CD4-positive, alpha-beta T cell treated with Interleukin-4 for 1 hour (primary cell): Measurements from ENCODE around the gene MRPL42.
"Not testable (repeated sequence)": the region's sequence is repeated elsewhere in the genome, so short reads cannot be mapped to it uniquely, and the experiment has no call there.

Experiments
- DNase-seq, 2 donors: peaks; one replicate each; pipeline ENCODE4 v3.0.0-alpha.2; 2020 to 2022

Gene MRPL42

DNA sequence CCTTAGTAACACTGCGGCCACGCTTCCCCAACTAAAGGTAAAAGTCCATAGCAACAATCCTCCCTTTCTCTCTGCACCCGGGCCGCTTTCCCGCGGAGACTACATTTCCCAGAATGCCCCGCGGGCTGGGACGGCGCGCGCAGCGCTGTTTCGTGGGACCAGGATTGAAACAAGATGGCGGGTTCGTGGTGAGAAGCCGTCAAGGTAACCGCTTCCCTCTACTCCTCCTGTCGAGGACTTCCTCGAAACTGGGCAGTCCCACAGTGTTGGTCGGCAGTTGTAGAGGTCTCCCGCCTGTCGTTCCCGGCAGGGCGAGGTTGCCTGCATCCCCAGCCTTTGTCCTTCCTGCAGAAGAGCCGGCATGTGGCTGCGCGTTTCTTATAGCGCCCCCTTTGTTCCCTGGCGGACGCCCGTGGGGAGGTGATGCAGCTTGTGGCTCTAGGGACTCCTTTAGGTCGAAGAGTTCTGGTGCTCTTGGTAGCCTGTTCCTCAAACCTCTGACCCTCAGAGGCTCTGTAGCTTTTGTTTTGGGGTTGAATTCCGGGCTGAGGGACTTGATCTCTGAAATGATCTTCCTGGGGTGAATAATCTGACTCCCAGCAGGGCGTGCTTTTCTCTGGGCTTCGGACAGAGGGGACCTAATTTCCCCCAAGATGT, at the start of gene MRPL42:
Gene MRPL42, plus strand, starts transcription at position 164 of the 657 bp plus-strand sequence. CDS start 1,772 bp downstream, outside the sequence.
- DNase-seq = peak; percentile 92 to 95

DNA sequence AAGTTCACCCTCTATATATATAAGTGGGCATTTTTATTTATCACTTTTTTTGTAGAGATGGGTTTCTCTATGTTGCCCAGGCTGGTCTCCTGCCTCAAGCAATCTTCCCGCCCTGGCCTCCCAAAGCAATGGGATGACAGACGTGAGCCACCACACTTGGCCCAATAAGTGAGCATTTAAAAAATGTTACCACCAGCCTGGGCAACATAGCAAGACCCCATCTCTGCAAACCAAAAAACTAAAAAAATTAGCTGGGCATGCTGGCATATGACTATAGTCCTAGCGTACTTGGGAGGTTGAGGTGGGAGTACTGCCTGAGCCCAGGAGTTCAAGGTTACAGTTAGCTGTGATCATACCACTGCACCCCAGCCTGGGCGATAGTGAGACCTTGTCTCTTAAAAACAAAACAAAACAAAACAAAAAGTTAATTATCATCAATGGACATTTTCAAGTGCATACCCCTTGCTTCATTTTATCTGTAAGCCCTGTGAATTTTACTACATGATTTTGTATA, 49.3 kb upstream of the MRPL42 start:
- DNase-seq = no peak

DNA sequence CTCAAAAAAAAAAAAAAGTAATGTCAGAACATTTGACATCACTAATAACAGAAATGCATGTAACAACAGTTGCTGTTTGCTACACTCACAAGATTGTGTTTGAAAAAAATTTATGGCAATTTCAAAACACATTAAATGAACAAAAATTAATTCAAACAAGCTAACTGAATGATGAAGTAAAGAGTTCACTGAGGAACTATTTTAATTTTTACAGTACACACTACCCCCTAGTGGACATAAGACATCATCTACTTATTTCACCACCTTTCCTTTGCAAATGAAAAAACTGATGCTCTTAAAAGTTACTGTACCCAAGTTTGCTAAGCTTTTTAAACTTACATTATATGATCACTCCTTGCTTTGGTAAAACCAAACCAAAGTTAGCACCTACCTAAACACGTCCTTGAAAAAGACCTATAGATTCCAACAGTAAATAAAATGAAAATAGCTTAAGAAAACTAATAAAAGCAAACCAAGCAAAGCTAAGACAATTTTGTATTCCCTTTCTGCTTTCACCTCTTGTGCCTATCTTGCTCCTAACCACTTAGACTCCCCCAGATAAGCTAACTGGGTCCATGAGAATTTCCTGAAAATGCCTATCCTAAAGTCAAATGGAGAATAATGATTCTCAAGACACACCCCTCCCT, 47.8 kb upstream of the MRPL42 start:
- DNase-seq = peak in 1 of 2 donors; percentile 72

DNA sequence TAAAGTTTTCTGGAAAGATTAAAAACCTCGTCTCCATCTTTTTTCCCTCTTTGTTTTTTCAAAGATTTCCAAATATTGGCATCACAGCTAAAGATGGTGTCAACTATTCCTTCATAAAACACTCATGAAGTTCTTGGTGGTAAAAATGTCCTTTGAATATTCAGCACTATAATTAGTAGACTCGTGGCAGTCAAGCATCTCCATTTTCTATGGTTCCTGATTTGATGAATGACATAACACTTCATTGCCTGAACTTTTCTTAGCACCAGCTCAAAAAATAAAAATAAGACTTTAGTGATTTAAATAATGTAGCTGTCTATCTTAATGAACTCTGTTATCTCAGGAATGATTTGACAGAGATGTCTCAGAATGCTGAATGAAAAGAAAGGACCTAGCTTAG, 45.3 kb upstream of the MRPL42 start:
- no peak for DNase-seq

DNA sequence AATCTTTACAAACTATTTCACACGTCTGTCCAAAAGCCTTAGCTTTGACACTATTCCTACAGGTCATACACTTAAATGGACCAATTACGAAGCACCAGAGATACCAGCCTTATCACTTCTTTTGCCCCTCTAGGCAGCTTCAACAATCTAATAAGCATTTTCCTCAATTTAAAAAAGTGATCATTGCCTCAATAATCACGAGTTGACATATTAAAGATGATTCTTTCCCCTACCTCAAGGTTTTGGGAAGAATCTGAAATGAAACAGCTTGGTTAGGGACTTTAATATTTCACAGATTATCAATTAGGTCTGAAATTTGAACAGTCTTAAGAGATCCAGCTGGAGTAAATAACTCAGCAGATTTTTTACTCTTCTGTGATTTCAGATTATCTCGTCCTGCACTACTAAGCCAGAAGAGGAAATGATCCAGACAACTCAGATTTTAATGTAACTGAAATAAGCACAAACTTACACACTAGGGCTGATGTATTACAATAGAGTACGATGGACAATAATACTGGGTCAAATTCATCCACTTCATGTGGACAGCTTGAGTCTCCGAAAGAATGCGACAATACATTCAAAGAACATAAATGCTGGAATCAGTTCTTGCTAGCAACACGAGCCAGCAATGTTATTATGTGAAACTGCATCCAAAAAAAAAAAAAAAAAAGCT, 41.4 kb upstream of the MRPL42 start:
- DNase-seq = no peak

DNA sequence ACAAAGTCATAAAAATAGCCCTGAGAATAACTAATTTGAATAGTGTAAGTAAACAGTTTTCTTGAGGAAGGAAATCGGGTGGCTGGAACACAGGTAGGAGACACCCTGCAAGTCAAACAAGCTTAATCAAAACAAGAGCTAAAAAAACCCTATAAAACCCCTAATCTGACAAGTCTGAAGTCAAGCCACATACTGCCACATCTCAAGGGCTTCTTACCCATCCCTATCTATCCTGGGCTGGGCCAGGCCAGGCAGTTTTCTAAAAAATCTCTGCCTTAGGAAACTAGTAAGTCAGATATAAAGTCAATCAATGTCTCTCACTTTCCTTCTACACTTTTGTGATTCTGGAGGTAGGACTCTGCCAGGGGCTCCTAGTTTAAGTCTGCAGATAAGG, 40.9 kb upstream of the MRPL42 start:
- DNase-seq = no peak

DNA sequence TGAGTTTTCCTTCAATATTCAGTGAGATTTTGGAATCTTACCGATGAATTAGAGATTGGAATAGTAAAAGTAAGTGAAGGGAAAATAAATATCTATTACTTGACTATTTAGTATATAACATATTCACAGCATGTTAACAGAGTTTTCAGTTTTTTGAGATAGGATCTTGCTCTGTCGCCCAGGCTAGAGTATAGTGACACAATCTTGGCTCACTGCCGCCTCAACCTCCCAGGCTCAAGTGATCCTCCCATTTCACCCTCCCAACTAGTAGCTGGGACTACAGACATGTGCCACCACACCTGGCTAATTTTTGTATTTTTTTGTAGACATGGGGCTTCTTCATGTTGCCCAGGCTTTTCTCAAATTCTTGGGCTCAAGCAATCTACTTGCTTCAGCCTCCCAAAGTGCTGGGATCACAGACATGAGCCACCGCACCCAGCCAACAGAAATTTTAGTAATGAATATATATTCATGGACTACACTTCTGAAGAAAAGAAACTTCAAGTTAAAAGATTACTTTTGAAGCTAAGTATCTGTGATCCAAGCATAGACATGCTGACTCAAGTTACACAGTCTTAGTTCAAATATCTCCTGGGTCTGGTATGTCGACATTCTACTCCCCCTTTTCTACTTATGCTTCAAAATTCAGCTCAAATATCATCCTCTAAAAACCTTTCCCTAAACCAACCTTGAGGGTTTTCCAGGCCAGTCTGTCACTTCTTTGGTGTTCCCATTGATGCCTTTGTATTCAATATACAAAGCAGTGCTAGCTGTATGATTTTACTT, 39.3 kb upstream of the MRPL42 start:
- DNase-seq = no peak

DNA sequence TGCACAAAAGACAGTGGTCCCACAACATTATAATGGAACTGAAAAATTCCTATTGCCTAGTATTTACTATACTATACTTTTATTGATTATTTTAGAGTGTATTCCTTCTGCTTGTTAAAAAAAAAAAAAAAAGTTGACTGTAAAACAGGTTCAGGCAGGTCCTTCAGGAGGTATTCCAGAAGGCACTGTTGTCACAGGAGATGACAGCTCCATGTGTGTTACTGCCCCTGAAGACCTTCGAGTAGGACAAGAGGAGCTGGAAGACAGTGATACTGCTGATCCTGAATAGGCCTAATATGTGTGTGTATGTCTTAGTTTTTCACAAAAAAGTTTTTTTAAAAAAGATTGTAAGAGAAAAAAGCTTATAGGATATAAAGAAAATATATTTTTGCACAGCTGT, 37.9 kb upstream of the MRPL42 start:
- DNase-seq = no peak

DNA sequence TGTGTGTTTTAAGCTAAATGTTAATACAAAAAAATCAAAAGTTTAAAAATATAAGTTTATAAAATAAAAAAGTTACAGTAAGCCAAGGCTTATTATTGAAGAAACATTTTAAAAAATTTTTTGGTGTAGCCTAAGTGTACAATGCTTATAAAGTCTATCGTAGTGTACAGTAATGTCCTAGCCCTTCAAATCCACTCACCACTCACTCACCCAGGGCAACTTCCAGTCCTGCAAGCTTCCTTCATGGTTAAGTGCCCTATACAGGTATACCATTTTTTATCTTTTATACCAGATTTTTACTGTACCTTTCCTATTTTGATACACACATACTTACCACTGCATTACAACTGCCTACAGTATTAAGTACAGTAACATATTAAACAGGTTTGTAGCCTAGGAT, 37.5 kb upstream of the MRPL42 start:
- no peak for DNase-seq

DNA sequence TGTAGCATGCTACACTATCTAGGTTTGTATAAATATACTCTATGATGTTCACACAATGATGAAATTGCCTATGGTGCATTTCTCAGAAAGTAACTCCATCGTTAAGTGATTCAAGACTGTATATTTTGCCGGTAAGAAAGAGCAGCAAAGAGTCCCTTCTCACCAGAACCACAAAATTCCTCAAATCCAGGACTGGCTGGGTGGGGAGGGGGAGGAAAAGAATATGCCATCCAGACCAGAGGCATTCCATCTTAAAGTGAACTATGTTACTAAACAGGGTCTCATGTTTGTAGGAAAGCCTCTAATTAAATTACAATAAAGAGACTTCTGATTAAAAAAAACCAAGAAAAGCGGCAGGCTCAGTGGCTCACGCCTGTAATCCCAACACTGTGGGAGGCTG, 37.0 kb upstream of the MRPL42 start:
- DNase-seq = no peak

DNA sequence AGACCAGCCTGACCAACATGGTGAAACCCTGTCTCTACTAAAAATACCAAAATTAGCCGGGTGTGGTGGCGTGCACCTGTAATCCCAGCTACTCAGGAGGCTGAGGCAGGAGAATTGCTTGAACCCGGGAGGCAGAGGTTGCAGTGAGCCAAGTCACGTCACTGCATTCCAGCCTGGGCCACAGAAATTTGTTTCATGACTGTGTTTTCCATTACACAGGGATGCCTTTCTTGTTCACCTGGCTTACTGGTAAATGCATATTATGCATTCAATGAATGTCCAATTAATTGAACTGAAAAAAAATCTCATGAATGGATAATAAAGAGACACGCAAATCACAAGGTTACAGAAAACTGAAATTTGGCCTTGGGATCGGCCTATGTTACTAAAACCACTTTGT, 35.3 kb upstream of the MRPL42 start:
- DNase-seq = not testable (repeated sequence)

DNA sequence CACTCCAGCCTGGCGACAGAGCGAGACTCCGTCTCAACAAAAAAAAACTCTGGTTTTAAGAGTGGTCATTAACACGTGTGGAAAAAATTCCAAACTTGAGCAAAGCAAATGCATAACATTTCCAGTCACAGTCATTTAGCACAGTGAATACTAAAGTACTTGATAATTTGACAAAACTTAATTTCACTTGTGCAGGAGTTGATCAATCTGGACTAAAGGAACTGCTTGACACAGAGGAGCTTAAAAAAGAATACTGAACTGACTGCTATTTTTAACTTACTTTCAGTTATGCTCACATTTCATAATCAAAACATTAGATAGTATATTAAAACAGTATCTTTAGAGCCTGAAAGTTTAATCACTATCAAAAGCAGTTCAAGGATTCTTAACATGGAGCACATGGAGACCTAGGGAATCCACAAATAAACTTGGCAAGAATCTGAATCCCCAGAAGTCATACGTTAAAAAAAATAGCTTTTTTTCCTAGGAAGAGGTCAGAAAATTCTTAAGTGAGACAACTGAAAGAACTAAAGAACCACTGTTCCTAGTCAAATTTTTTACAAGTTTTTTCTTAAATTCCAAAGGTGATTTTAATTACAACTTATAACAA, 33.0 kb upstream of the MRPL42 start:
- DNase-seq = no peak

DNA sequence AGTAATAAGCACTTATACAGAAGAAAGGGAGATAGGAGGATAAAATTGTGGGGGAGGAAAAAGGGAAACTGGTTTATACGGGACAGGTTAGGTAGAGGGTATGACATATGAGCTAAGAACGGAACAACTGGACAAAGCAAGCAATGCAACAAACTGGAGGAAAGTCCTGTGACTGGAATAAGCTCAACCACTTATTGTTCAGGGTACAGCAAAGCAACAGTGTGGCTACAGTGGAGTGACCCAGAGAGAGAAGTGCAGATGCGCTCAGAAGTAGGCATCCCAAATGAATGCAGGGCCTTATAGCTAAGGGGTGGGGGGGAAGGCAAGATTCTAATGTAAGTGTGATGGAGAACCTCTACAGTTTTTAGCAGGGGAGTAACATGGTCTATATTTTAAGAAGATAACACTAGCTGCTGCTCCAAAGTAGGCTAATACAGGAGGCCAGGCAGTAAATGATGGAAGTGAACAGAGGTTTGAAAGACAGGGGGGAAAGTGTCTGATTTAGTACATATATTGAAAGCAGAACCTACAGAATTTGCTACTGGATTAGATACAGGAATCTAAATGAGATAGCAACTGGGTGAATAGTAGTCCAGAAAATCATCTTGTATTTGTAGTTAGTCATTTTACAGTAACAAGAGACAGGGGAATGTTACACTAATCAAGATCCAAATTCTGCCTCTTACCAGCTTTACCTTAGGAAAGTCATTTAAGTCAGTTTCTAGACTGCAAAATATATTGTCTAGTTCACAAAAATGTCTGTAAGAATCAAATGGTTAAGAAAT, 28.9 kb upstream of the MRPL42 start:
- no peak for DNase-seq

DNA sequence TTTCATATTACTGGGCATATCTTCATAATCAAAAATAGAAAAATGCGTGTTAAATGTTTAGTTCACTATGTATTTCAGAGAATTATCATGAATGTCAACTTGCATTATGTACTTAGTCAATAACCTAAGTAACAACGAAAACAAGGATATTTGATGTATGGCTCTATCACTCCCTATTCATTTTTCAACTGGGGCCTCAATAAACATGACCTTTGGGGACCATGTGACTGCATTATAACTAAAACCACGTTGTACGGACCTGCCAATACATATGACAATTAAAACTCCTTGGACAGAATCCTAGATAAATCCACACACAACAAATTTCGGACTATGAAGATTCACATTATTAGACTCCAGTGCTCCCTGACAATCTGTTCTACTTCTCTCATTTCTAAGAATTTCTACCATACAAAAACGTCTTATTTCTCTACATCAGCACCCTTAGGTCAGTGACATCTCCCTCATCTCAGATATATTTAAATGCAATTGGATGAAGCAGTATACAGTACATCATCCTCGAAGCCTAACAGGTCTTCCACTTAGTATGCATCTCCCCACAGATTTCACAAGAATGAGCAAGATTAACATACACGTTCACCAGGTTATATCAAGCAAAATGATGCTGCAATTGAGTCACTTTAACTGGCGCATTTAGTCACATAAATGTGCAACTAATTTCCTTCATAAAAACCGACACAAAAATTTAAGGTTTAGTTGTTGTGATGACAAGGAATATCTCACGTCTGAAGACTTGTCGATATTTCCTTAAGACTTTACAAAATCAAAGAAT, 27.1 kb upstream of the MRPL42 start:
- DNase-seq = peak in 1 of 2 donors; percentile 33

DNA sequence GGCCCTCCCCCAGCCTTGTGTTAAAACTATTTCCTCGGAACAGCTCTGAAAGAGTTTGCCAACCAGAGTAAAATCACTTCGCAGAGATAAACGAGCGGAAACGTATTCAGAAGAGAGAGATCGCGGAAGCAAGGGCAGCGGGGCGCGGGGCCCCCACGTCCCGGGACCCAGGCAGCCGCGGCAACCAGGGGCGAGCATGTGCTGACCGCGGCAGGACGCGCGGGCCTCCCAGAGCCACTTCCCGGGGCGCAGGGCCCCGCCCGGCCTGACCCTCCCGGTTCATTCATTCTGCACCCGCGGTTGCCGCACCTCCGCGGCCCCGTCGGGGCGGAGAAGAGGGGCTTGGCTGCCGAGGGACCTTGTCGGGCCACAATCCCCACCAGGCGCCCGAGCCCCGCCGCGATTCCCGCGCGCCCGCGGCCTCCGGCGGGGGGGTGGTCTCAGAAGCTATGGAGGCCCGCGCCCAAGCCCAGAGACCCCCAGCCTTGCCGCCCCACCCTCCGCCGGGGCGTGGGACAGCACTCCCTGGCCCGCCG, 26.2 kb upstream of the MRPL42 start:
- peak; percentile 38 to 72 for DNase-seq

DNA sequence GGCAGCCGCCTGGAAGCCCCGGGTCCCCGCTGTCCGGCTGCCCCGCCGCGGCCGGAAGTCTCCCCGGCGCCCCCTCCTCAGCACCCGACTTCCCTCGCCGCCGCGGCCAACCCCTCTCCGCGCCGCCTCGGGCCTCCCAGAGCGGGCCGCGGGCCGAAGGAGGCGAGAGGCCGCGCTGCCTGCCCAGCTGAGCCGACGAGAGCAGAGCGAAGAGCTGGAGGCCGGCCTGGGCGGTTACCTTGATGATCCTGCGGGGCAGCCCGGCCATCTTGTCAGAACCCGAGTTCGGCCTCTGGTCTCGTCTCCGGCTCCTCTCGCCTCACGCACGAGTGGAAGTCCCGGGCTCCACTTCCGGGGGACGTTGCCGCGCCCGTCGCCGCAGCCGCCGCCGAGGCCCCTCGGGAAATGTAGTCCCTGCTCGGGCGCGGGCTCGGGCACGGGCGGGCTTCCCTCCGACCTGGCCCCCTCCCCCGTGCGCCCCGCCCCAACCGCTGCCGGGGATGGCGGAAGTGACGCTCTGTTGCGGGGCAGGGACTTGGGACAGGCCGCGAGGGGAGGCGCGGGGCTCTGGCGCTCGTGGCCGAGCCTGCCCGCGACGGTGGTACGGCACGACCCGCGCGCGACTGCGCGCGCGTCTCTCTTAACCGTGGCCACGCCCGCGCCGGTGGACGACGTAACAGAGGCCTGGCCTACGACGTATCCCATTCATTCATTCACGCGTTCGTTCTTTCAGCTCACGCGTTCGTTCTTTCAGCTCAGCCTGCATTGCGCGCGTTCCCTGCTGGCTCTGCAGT, 25.5 kb upstream of the MRPL42 start, which contains the start of gene UBE2N:
Gene UBE2N, minus strand, starts transcription at position 331 of the 794 bp plus-strand sequence. Its CDS starts 63 bp downstream, at position 268.
- peak; percentile 96 for DNase-seq

DNA sequence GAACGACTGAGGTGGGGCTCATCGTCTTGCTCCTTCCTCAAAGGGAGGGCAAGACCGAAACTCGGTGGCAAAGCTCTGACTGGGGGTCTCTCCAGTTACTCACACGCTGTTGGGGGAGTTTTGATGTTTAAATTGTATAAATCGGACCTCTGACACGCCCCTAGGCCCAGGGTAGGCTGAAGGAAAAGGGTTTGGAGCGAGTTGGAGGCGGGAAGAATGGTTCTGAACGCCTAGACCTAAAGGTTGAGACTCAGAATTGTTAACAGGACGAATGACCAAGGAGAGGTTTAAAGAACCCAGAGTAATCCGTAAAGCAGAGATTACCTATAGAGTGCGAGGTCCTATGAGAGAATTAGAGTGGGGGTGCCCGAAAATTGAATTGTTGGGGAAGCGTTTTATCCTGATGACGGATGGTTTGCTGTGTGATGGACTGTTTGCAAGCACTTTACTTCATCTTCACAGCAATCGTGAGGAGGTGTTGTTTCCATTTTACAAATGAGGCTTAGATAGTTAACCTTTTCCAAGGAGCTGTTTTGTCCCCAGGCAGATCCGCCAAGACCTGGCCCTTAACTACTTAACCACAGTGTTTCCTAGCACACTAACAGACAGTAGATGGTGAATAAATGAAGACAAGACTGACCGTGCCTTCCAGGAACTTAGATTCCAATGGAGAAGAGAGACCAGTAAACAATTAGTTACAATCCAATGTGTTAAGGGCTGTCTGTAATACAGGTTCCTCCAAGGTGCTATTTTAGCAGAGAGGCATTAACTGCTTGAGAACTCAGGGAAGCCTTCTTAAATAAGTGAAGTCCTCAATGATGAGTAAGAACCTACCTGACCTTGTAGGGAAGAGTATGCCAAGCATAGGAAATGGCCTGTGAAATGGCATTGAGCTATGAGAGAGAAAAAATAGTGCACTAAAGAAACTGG, 24.6 kb upstream of the MRPL42 start:
- DNase-seq = no peak

DNA sequence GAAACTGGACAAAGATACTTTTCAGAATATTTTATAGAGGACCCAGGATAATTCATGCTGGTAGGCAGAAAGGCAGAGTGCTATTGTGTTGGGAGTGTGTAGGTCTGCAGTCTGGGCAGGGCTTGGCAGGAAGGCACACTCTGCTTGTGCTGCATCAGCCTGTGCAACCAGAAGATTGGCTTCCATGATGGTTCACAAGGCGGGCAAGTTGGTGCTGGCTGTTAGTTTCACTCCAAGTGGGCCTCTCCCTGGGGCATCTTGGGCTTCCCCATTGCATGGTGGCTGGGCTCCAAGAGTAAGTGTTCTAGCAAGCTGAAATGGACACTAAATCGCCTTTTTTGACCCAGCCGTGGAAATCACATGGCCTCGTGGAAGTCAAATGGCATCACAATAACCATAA, 23.7 kb upstream of the MRPL42 start:
- no peak for DNase-seq
